HCT116 (cell line): ENCODE measurements around the gene LZTR1. TPM values are rescaled to one million over a fixed set of nuclear protein-coding genes. Genes with fewer than 3 reads are reported as not detected.

Experiments used
- ATAC-seq: fragments of 200-7000 bp; cut with Tn5 transposase; 2 replicates; pipeline ENCODE4 v1.9.1; 2020; ENCODE audit warnings: mild to moderate bottlenecking, moderate library complexity
- BruUV-seq: library from RNA; stranded (reverse); fragments of 400-500 nt; replicated peaks from 2 replicates; lab custom pipeline; 2021; lab: Mats Ljungman, UMichigan
- CTCF ChIA-PET: fragments of 300-600 bp; sonication (Branson Sonifier 250); formaldehyde crosslinking; loops from one replicate; lab custom pipeline; 2021; ENCODE audit warnings: antibody characterized with exemption; lab: Charles Lee
- POLR2A ChIA-PET: fragments of 300-600, 350-600 bp; sonication (Branson Sonifier 250); formaldehyde crosslinking; loops from one replicate; lab custom pipeline; 2021; ENCODE audit warnings: antibody characterized with exemption; lab: Charles Lee
- RAD21 ChIA-PET, 2 experiments: fragments of 300-600 bp; sonication (Branson Sonifier 250); formaldehyde crosslinking; loops; one replicate each; lab custom pipeline; 2023; ENCODE audit warnings: low total read pairs in 2 of 2; ENCODE audit not compliant: uncharacterized antibody in 2 of 2, unreplicated experiment in 2 of 2, low non-redundant PET in 1 of 2; lab: Charles Lee
- DNase-seq: peaks from one replicate; pipeline ENCODE4 v3.0.0-alpha.2; 2010; ENCODE audit warnings: low read depth, low spot score
- H2AFZ ChIP-seq: fragments of 200-600 bp; shearing (Covaris generic), sonication (generic); 2 replicates; pipeline ENCODE4 v1.6.1; 2017; ENCODE audit warnings: low read depth, mixed run types, mixed read lengths, antibody characterized with exemption, low read length; ENCODE audit not compliant: poor library complexity, severe bottlenecking
- H3K27ac ChIP-seq: 2 replicates; pipeline ENCODE4 v1.5.1; 2012; ENCODE audit warnings: low read depth, low read length
- H3K27me3 ChIP-seq: fragments of 200-600 bp; sonication (generic); 2 replicates; pipeline ENCODE4 v1.6.1; 2016; ENCODE audit warnings: mixed run types, low read length, mixed read lengths; ENCODE audit not compliant: insufficient read depth
- H3K36me3 ChIP-seq, 2 experiments: fragments of 200-500 bp in 1 of 2; fragments of 200-600 bp in 1 of 2; sonication (Bioruptor generic) in 1 of 2; sonication (generic) in 1 of 2; 2 replicates each; pipeline versions ENCODE4 v1.5.1 to v1.6.1; 2014 to 2016; ENCODE audit warnings: low read length in 2 of 2, inconsistent platforms in 1 of 2, mixed read lengths in 1 of 2, mixed run types in 1 of 2; ENCODE audit not compliant: insufficient read depth in 2 of 2, control insufficient read depth in 1 of 2
- H3K4me1 ChIP-seq, 2 experiments: fragments of 200-600 bp in 1 of 2; sonication (generic) in 1 of 2; 2 replicates each; pipeline versions ENCODE4 v1.5.1 to v1.6.1; 2012 to 2017; ENCODE audit warnings: low read length in 2 of 2, inconsistent platforms in 1 of 2, mild to moderate bottlenecking in 1 of 2, mixed read lengths in 1 of 2, mixed run types in 1 of 2, moderate library complexity in 1 of 2; ENCODE audit not compliant: insufficient read depth in 2 of 2, control insufficient read depth in 1 of 2
- H3K4me2 ChIP-seq: fragments of 200-600 bp; sonication (generic); 2 replicates; pipeline ENCODE4 v1.6.1; 2017; ENCODE audit warnings: mixed run types, low read length, mixed read lengths
- H3K4me3 ChIP-seq, 2 experiments: fragments of 200-600 bp in 1 of 2; sonication (generic) in 1 of 2; replicated peaks in 1 of 2; 2 replicates each; pipeline ENCODE4 v1.5.1; 2011 to 2016; ENCODE audit warnings: low read length in 2 of 2, control low read depth in 1 of 2, low read depth in 1 of 2, mild to moderate bottlenecking in 1 of 2, mixed read lengths in 1 of 2, mixed run types in 1 of 2
- H3K79me2 ChIP-seq: fragments of 200-600 bp; sonication (generic); 2 replicates; pipeline ENCODE4 v1.6.1; 2017; ENCODE audit warnings: mild to moderate bottlenecking, mixed run types, low read length, moderate library complexity, mixed read lengths; ENCODE audit not compliant: insufficient read depth
- H3K9ac ChIP-seq: fragments of 200-600 bp; sonication (generic); 2 replicates; pipeline ENCODE4 v1.6.1; 2016; ENCODE audit warnings: low read length, mixed read lengths
- H3K9me2 ChIP-seq: fragments of 200-600 bp; sonication (generic), shearing (Covaris generic); 2 replicates; pipeline ENCODE4 v1.6.1; 2017; ENCODE audit warnings: mixed run types, mild to moderate bottlenecking, moderate library complexity; ENCODE audit not compliant: insufficient read depth
- H3K9me3 ChIP-seq, 2 experiments: fragments of 200-500 bp in 1 of 2; fragments of 200-600 bp in 1 of 2; sonication (Bioruptor generic) in 1 of 2; sonication (generic) in 1 of 2; 2 replicates each; pipeline ENCODE4 v1.6.1; 2014 to 2017; ENCODE audit warnings: low read length in 2 of 2, mixed read lengths in 2 of 2, inconsistent platforms in 1 of 2, low read depth in 1 of 2, mild to moderate bottlenecking in 1 of 2, mixed run types in 1 of 2, moderate library complexity in 1 of 2; ENCODE audit not compliant: control insufficient read depth in 1 of 2, insufficient read depth in 1 of 2
- H4K20me1 ChIP-seq: fragments of 200-600 bp; sonication (generic), shearing (Covaris generic); 2 replicates; pipeline ENCODE4 v1.6.1; 2017; ENCODE audit warnings: mixed run types, mild to moderate bottlenecking, moderate library complexity; ENCODE audit not compliant: insufficient read depth
- CEBPB ChIP-seq: IDR thresholded peaks from 2 replicates; pipeline ENCODE4 v1.6.1; 2012; ENCODE audit warnings: low read depth
- EZH2 ChIP-seq: fragments of 200-600 bp; sonication (generic); IDR thresholded peaks from 2 replicates; pipeline ENCODE4 v1.6.1; 2017; ENCODE audit warnings: antibody characterized with exemption, mixed run types
- POLR2A ChIP-seq: IDR thresholded peaks from 2 replicates; pipeline ENCODE4 v1.7.0; 2011; ENCODE audit warnings: borderline replicate concordance; ENCODE audit not compliant: insufficient read depth, insufficient read length; ENCODE audit errors: extremely low read depth
- POLR2AphosphoS5 ChIP-seq: IDR thresholded peaks from 2 replicates; pipeline ENCODE4 v1.6.1; 2011; ENCODE audit warnings: mild to moderate bottlenecking, low read depth, low read length, moderate library complexity
- intact Hi-C: fragments of 100-400 bp; cut with micrococcal nuclease; formaldehyde crosslinking; loops from 2 replicates; pipeline ENCODE4 v1.10.0; 2022
- total RNA-seq: library from RNA; stranded (reverse); gene quantifications from one replicate; pipeline ENCODE4 v1.2.1, GENCODE V29; 2021; ENCODE audit not compliant: unreplicated experiment
- TF ChIP-seq, protein P1 (sequence below): IDR thresholded peaks from 2 replicates; pipeline ENCODE4 v1.6.1; 2011; ENCODE audit warnings: mild to moderate bottlenecking, low read length, moderate library complexity; ENCODE audit not compliant: insufficient replicate concordance; ENCODE audit errors: extremely low read depth
- TF ChIP-seq, protein P2 (sequence below), 3 experiments: fragments of 200-600 bp in 1 of 3; sonication (generic) in 1 of 3; IDR thresholded peaks in 2 of 3; conservative IDR thresholded peaks in 1 of 3; 2 replicates each; pipeline ENCODE4 v1.5.1; 2012 to 2017; ENCODE audit warnings: low read depth in 2 of 3, low read length in 2 of 3, antibody characterized with exemption in 1 of 3, borderline replicate concordance in 1 of 3, control low read depth in 1 of 3, mild to moderate bottlenecking in 1 of 3, mixed read lengths in 1 of 3, mixed run types in 1 of 3, moderate library complexity in 1 of 3; ENCODE audit not compliant: insufficient read depth in 1 of 3

The LZTR1 gene
- total RNA-seq, 1 experiment from 2014 or later = 56.5 TPM

DNA sequence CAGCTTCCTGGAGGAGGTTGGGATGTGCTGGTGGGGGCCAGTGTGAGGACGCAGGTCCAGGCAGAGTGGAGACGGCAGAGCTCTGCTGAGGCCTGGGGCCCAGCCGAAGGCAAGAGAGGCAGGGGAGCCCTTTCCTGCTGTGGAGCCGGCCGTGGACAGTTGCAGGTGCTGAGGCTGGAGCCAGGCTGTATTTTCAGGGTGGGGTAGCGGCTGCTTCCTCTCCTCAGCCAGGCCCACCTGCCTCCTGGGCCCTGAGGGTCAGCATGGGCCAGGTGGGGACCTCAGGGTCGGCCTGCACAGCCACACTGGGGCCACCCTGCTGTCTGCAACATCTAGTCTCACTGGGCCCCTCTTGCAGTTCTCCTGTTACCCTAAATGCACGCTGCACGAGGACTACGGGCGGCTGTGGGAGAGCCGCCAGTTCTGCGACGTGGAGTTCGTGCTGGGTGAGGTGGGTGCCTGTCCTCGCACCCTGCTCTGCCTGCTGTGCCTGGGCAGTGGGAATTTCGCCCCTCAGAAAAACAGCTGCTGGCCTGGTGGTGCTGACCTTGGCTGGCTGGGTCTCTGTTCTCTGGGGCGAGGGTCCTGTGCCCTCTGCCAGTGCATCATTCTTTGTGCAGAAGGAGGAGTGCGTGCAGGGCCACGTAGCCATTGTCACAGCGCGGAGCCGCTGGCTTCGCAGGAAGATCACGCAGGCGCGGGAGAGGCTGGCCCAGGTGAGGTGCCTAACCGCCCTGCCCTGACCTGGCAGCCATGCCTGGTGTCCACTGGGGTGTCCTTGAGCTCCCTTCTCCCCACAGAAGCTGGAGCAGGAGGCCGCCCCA lies 11.4 kb downstream of the LZTR1 start:
- Histone ChIP-seq H3K27me3 (no peaks in the 10 kb centered on the region), H3K9ac (no peak overlapping the region), H4K20me1 (no peaks in the 10 kb centered on the region), H3K4me3 (no peak overlapping the region), H3K9me2 (no peaks in the 10 kb centered on the region), H3K27ac (no peak overlapping the region), H3K4me2 (no peak overlapping the region), H3K4me1 (no peaks in the 10 kb centered on the region), H2AFZ (no peak overlapping the region), H3K9me3 (no peaks in the 10 kb centered on the region), H3K36me3 (peaks cover 2 to 6% of the 10 kb centered on the region in 2 experiments; a peak in 2 of 4 replicates), H3K79me2 (no peaks in the 10 kb centered on the region)
- ChIA-PET POLR2A (no interaction called here), CTCF (no interaction called here), RAD21 (no interaction called here)
- ATAC-seq = no peak
- intact Hi-C loops = no loop called here
- TF ChIP-seq POLR2AphosphoS5 (no peak), POLR2A (no peak), CEBPB (no peak), EZH2 (no peak)
- TF ChIP-seq, protein P1, sequence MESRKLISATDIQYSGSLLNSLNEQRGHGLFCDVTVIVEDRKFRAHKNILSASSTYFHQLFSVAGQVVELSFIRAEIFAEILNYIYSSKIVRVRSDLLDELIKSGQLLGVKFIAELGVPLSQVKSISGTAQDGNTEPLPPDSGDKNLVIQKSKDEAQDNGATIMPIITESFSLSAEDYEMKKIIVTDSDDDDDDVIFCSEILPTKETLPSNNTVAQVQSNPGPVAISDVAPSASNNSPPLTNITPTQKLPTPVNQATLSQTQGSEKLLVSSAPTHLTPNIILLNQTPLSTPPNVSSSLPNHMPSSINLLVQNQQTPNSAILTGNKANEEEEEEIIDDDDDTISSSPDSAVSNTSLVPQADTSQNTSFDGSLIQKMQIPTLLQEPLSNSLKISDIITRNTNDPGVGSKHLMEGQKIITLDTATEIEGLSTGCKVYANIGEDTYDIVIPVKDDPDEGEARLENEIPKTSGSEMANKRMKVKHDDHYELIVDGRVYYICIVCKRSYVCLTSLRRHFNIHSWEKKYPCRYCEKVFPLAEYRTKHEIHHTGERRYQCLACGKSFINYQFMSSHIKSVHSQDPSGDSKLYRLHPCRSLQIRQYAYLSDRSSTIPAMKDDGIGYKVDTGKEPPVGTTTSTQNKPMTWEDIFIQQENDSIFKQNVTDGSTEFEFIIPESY = no peak
- TF ChIP-seq, protein P2, sequence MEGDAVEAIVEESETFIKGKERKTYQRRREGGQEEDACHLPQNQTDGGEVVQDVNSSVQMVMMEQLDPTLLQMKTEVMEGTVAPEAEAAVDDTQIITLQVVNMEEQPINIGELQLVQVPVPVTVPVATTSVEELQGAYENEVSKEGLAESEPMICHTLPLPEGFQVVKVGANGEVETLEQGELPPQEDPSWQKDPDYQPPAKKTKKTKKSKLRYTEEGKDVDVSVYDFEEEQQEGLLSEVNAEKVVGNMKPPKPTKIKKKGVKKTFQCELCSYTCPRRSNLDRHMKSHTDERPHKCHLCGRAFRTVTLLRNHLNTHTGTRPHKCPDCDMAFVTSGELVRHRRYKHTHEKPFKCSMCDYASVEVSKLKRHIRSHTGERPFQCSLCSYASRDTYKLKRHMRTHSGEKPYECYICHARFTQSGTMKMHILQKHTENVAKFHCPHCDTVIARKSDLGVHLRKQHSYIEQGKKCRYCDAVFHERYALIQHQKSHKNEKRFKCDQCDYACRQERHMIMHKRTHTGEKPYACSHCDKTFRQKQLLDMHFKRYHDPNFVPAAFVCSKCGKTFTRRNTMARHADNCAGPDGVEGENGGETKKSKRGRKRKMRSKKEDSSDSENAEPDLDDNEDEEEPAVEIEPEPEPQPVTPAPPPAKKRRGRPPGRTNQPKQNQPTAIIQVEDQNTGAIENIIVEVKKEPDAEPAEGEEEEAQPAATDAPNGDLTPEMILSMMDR (IDR thresholded peaks at IDR 0.05 in 2 of 3, conservative IDR thresholded peaks at IDR 0.05 in 1 of 3; ENCODE audit: borderline replicate concordance in 1 of 3, insufficient read depth in 1 of 3, low read depth in 2 of 3, low read length in 2 of 3) = no peak
- BruUV-seq = no TSS peak
- no peak for DNase-seq
